GOT3 (cell line): ENCODE measurements around the gene TAPBPL.
"Not testable (repeated sequence)": the region's sequence is repeated elsewhere in the genome, so short reads cannot be mapped to it uniquely, and the experiment has no call there.

Source experiments
- DNase-seq: peaks from one replicate; lab custom pipeline; 2025; ENCODE audit warnings: mixed read lengths; lab: John Stamatoyannopoulos, UW

TAPBPL gene

DNA sequence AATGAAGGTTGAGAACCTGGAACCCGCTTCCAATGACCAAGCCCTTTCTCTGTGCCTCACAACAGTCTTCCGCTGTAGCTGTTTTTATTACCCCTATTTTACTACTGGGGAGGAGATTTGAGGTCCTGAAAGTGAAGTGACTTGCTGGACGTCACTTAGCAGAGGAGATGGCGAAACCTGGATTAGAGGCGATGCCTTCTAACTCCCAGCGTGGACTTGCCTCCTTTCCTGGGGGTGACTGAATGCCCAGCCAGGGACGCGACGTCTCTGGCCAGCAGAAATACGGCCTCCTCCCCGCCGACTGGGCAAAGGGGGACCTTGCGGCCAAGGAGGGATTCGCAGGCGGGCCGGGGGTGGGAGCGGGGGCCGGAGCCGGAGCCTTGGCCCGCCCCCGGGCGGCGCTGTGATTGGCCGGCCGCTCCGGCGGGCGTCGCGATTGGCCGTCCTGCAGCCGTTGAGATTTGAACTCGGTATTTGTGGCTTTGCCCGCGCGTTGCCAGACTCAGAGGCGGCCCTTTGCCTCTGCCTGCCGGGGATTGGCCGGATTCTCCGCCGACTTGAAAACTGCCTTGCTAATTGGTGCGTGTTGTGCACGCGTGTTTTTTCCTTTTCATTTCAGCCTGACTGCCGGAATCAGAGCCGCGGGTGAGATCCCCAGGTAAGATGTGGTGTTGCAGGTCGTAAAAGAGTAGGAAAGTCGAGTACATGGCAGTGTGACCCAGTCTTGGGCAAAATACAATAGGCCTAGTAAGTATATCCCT, 41.8 kb downstream of the TAPBPL start, which contains the start of gene NCAPD2:
Gene NCAPD2 (plus strand): TSS at position 606 of the 761 bp plus-strand sequence. CDS start 997 bp downstream, outside the sequence.
- peak; percentile 74 for DNase-seq

DNA sequence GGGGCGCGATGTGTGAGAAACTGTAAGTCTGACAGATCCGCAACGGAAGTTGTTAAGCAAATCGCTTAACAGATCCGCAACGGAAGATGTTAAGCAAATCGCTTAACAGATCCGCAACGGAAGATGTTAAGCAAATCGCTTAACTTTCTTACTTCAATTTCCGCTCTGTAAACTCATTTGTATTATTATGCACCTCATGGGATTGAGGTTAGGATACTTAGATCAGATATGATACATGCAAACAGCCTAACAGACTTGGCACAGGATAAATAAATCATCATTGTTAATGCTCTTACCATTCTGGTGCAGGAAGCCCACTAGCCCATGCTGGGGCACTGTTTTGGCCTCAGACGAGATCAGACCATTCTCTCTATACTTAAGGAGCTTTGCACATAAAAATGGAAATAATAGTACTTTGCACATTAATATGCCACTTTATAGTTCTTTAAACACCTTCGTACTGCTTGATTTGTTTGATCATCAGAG, 42.5 kb downstream of the TAPBPL start:
- DNase-seq, result no peak

DNA sequence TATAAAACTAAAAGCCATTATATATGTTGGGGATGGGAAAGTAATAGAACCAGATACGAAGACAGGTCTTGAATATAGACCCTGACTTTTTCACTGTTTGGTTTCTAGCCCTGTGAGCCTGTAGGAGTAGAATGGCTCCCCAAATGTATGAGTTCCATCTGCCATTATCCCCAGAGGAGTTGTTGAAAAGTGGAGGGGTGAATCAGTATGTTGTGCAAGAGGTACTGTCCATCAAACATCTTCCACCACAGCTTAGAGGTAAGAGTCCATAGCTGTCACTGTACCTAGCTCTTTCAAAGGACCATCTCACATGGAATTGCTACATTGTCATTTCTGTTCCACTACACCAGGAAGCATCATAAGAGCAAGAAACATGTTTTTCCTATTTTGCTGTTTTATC, 43.1 kb downstream of the TAPBPL start:
- no peak for DNase-seq

DNA sequence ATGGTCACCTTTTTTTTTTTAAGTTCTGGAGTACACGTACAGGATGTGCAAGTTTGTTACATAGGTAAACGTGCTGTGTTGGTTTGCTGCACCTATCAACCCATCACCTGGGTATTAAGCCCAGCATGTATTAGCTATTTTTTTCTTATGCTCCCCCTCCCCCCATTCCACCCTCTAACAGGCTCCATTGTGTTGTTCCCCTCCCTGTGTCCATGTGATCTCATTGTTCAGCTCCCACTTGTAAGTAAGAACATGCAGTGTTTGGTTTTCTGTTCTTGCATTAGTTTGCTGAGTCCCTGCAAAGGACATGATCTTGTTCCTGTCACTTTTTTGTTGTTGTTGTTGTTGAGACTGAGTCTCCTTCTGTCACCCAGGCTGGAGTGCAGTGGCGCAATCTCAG, 45.4 kb downstream of the TAPBPL start:
- DNase-seq, result not testable (repeated sequence)

DNA sequence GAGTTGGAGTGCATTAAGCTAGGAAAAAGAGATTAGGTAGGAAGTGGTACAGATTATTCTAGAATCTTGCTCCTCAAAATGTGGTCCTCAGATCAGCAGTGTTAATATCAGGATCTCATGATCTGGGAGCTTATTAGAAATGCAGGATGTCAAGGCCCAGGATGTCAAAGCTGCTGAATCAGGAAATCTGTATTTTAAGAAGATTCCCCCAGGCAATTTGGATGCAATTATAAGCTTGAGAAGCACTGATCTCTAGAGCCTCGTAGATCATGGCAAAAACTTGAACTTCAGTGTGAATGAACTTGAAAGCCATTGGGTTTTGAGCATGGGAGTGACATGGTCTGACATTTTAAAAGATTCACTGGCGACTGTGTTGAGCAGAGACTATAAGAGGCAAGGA, 48.6 kb downstream of the TAPBPL start:
- DNase-seq, result no peak

DNA sequence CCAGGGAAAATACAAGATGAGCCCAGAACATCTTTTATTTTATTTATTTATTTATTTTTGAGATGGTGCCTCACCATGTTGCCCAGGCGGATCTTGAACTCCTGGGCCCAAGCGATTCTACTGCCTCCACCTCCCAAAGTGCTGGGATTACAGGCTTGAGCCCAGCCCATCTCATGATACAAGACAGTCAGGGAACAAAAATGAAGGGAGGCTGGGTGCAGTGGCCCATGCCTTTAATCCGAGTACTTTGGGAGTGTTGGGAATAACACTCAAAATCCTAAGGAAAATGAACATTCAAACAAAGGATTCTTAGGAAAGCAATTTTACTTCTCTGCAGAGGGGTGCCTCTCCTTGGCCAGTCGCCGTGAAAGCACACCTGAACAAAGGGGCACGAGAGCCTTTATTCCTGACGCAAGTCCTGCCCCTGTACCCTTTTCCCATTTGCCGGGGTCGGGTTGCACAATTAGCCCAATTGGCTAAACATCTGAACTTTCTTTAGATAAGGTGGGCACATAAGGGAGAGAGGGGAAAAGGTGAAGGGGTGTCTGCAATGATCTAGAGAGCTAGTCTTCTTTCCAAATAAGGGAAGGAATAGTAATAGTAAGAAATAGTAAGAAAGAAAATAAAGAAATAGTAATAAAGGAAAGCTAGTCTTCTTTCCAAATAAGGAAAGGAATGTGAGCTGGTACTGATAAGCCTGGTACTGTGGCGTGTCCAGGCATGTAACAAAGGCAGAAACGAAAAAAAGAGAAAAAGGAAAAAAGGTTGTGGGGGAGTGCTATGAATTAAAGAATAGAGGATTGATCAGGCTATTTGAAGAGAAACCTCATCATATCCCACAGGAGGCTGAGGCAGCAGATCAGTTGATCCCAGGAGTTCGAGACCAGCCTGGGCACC, 55.5 kb downstream of the TAPBPL start:
- no peak for DNase-seq

DNA sequence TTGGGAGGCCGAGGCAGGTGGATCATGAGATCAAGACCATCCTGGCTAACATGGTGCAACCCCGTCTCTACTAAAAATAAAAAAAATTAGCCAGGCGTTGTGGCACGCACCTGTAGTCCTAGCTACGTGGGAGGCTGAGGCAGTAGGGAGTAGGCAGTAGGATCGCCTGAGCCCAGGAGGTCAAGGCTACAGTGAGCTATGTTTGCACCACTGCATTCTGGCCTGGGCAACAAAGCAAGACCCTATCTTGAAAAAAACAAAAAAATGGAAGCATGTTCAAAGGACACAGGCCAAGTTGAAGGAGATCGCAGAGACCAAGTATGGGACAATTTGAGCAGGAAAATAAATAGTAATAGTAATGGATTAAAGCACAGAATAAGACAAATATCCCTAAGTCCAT, 56.2 kb downstream of the TAPBPL start:
- no peak for DNase-seq
